Uterus (tissue), 4 donors: ENCODE measurements around the gene LMOD2. TPM values are rescaled to one million over a fixed set of nuclear protein-coding genes. Genes with fewer than 3 reads are reported as not detected.

Source experiments
- DNase-seq, 2 donors: peaks; one replicate each; pipeline ENCODE4 v3.0.0-alpha.2; 2019 to 2020
- H3K27ac ChIP-seq, 2 donors: fragments of 200-600 bp; sonication (generic); 1 replicate in 1 of 2; 2 replicates in 1 of 2; pipeline ENCODE4 v1.5.1; 2016 to 2018
- H3K27me3 ChIP-seq, 2 donors: fragments of 200-600 bp; sonication (generic); one replicate each; pipeline ENCODE4 v1.5.1; 2018 to 2019; ENCODE audit warnings: control low read depth in 1 of 2
- H3K36me3 ChIP-seq, 2 donors: fragments of 200-600 bp; sonication (generic); one replicate each; pipeline ENCODE4 v1.5.1; 2019; ENCODE audit warnings: control low read depth in 1 of 2
- H3K4me1 ChIP-seq, 2 donors: fragments of 200-600 bp; sonication (generic); one replicate each; pipeline ENCODE4 v1.5.1; 2018 to 2019; ENCODE audit warnings: control low read depth in 1 of 2
- H3K4me3 ChIP-seq, 2 donors: fragments of 200-600 bp; sonication (generic); 1 replicate in 1 of 2; 2 replicates in 1 of 2; pipeline ENCODE4 v1.5.1; 2018 to 2019; ENCODE audit warnings: mild to moderate bottlenecking in 1 of 2
- H3K9me3 ChIP-seq, 2 donors: fragments of 200-600 bp; sonication (generic); one replicate each; pipeline ENCODE4 v1.5.1; 2019; ENCODE audit warnings: control low read depth in 1 of 2
- CTCF ChIP-seq, 4 experiments: fragments of 200-600 bp in 2 of 4; fragments of 450-650 bp in 2 of 4; sonication (generic) in 2 of 4; IDR thresholded peaks; one replicate each; pipeline ENCODE4 v1.5.1; 2016 to 2019; ENCODE audit warnings: antibody characterized with exemption in 4 of 4, mild to moderate bottlenecking in 2 of 4, moderate library complexity in 1 of 4
- POLR2A ChIP-seq, 2 donors: fragments of 450-650 bp; IDR thresholded peaks; one replicate each; pipeline ENCODE4 v1.6.1; 2016; ENCODE audit warnings: antibody characterized with exemption in 2 of 2, mild to moderate bottlenecking in 1 of 2, moderate library complexity in 1 of 2
- intact Hi-C: fragments of 100-400 bp; cut with DNase I; formaldehyde crosslinking; loops from one replicate; pipeline ENCODE4 v1.15.1; 2023; ENCODE audit warnings: low total_unique reads
- total RNA-seq, 4 donors: library from RNA; depleted of rRNA in 3 of 4; stranded (reverse); fragments of >200 nt in 3 of 4; gene quantifications; one replicate each; pipeline versions ENCODE4 v1.1.0 to v1.2.4, GENCODE V29; 2014 to 2023
- donor health status: DM: yes; HTN: yes; CAD: no.

Gene LMOD2
- total RNA-seq, 4 donors from 2014 or later, result 0.52 TPM; not detected in 3

- H3K36me3 ChIP-seq, result no peaks in the 10 kb centered on the region
- DNase-seq, result no peak
- H3K9me3 ChIP-seq, result no peaks in the 10 kb centered on the region
- no peak overlapping the region for H3K4me3 ChIP-seq
- no peaks in the 10 kb centered on the region for H3K4me1 ChIP-seq
- intact Hi-C loops, result no loop called here
- H3K27ac ChIP-seq, result no peak overlapping the region
- no peaks in the 10 kb centered on the region for H3K27me3 ChIP-seq
- no peak for TF ChIP-seq CTCF (IDR thresholded peaks at IDR 0.05)
- TF ChIP-seq POLR2A (IDR thresholded peaks at IDR 0.05), result no peak
Observed at GRCh38 chr7:123637878-123638277, 17.8 kb upstream of the LMOD2 start.

- H3K4me3 ChIP-seq, result no peak overlapping the region
- no peak overlapping the region for H3K27ac ChIP-seq
- H3K27me3 ChIP-seq, result no peaks in the 10 kb centered on the region
- peaks cover 0 to 6% of the 10 kb centered on the region in 2 donors for H3K4me1 ChIP-seq
- intact Hi-C loops, result no loop called here
- no peaks in the 10 kb centered on the region for H3K9me3 ChIP-seq
- no peaks in the 10 kb centered on the region for H3K36me3 ChIP-seq
- TF ChIP-seq POLR2A (IDR thresholded peaks at IDR 0.05) (no peak), CTCF (IDR thresholded peaks at IDR 0.05) (no peak)
- no peak for DNase-seq
Observed at GRCh38 chr7:123639631-123640030, 16.0 kb upstream of the LMOD2 start.

GRCh38 chr7:123640583-123640982 is 15.1 kb upstream of the LMOD2 start:
- no peaks in the 10 kb centered on the region for H3K9me3 ChIP-seq
- H3K27ac ChIP-seq, result no peak overlapping the region
- no peaks in the 10 kb centered on the region for H3K36me3 ChIP-seq
- no peak overlapping the region for H3K4me3 ChIP-seq
- TF ChIP-seq CTCF (IDR thresholded peaks at IDR 0.05) (no peak), POLR2A (IDR thresholded peaks at IDR 0.05) (no peak)
- peaks cover 0 to 6% of the 10 kb centered on the region in 2 donors for H3K4me1 ChIP-seq
- intact Hi-C loops, result no loop called here
- no peaks in the 10 kb centered on the region for H3K27me3 ChIP-seq
- no peak for DNase-seq

- intact Hi-C loops, result no loop called here
- no peak for TF ChIP-seq CTCF (IDR thresholded peaks at IDR 0.05)
- no peak for TF ChIP-seq POLR2A (IDR thresholded peaks at IDR 0.05)
- no peaks in the 10 kb centered on the region for H3K27me3 ChIP-seq
- no peaks in the 10 kb centered on the region for H3K36me3 ChIP-seq
- DNase-seq, result no peak
- H3K27ac ChIP-seq, result no peak overlapping the region
- no peaks in the 10 kb centered on the region for H3K9me3 ChIP-seq
- no peak overlapping the region for H3K4me3 ChIP-seq
- peaks cover 0 to 6% of the 10 kb centered on the region in 2 donors for H3K4me1 ChIP-seq
Observed at GRCh38 chr7:123641901-123642300, 13.8 kb upstream of the LMOD2 start.

GRCh38 chr7:123643495-123644441 is 11.9 kb upstream of the LMOD2 start:
- Histone ChIP-seq H3K4me1 (peaks cover 0 to 6% of the 10 kb centered on the region in 2 donors), H3K27ac (peak overlapping the region; percentile 20 to 57), H3K4me3 (no peak overlapping the region), H3K27me3 (no peaks in the 10 kb centered on the region), H3K36me3 (no peaks in the 10 kb centered on the region), H3K9me3 (no peaks in the 10 kb centered on the region)
- no peak for DNase-seq
- no peak for TF ChIP-seq POLR2A (IDR thresholded peaks at IDR 0.05)
- no peak for TF ChIP-seq CTCF (IDR thresholded peaks at IDR 0.05)
- intact Hi-C loops, result no loop called here
